GM12878 (cell line): ENCODE measurements around the gene MBOAT2. TPM values are rescaled to one million over a fixed set of nuclear protein-coding genes. Genes with fewer than 3 reads are reported as not detected.

Experiments
- ATAC-seq: fragments of 200-7000 bp; cut with Tn5 transposase; 3 replicates; pipeline ENCODE4 v1.9.1; 2020; ENCODE audit warnings: mild to moderate bottlenecking, moderate library complexity
- BruUV-seq: library from RNA; stranded (reverse); fragments of 400-500 nt; replicated peaks from 2 replicates; lab custom pipeline; 2021; lab: Mats Ljungman, UMichigan
- CTCF ChIA-PET: fragments of 300-600 bp; sonication (Branson Sonifier 250); formaldehyde crosslinking; extraction: SDS; loops from one replicate; lab custom pipeline; 2021; ENCODE audit warnings: inconsistent platforms; lab: Yijun Ruan, JAX
- POLR2A ChIA-PET: fragments of 350-600 bp; formaldehyde crosslinking; extraction: SDS; loops from one replicate; lab custom pipeline; 2021; ENCODE audit warnings: inconsistent platforms; lab: Charles Lee
- RAD21 ChIA-PET: fragments of 300-600 bp; sonication (Branson Sonifier 250); formaldehyde crosslinking; loops from one replicate; lab custom pipeline; 2023; ENCODE audit warnings: antibody characterized with exemption; ENCODE audit not compliant: unreplicated experiment; lab: Charles Lee
- SMC1A ChIA-PET: fragments of 300-600 bp; sonication (Branson Sonifier 250); formaldehyde crosslinking; loops from one replicate; lab custom pipeline; 2023; ENCODE audit not compliant: unreplicated experiment, uncharacterized antibody; lab: Charles Lee
- DNase-seq: peaks from one replicate; pipeline ENCODE4 v3.0.0-alpha.2; 2011; ENCODE audit warnings: low read depth, low spot score
- FAIRE-seq: peaks from 3 replicates; lab custom pipeline; 2011; peaks lifted over from hg19 to GRCh38; lab: Jason Lieb, UNC
- H2AFZ ChIP-seq: 2 replicates; pipeline ENCODE4 v1.6.0; 2011; ENCODE audit warnings: low read depth, low read length, control low read depth; ENCODE audit not compliant: control insufficient read depth
- H3K27ac ChIP-seq: 2 replicates; pipeline ENCODE4 v1.5.1; 2011; ENCODE audit warnings: control low read depth; ENCODE audit not compliant: control insufficient read depth, insufficient read depth
- H3K27me3 ChIP-seq, 2 experiments: replicated peaks in 1 of 2; 2 replicates each; pipeline versions ENCODE4 v1.6.0 to v1.6.1; 2011; ENCODE audit warnings: low read length in 1 of 2; ENCODE audit not compliant: control insufficient read depth in 2 of 2, insufficient read depth in 2 of 2
- H3K36me3 ChIP-seq, 2 experiments: 2 replicates each; pipeline ENCODE4 v1.5.1; 2011; ENCODE audit warnings: low read length in 1 of 2; ENCODE audit not compliant: control insufficient read depth in 2 of 2, insufficient read depth in 2 of 2
- H3K4me1 ChIP-seq: 2 replicates; pipeline ENCODE4 v1.6.1; 2011; ENCODE audit warnings: mild to moderate bottlenecking, low read length, moderate library complexity, mixed read lengths; ENCODE audit not compliant: control insufficient read depth, insufficient read depth
- H3K4me2 ChIP-seq: 2 replicates; pipeline ENCODE4 v1.6.0; 2011; ENCODE audit warnings: control low read depth; ENCODE audit not compliant: control insufficient read depth, insufficient read depth
- H3K4me3 ChIP-seq: fragments of 200-600 bp; sonication (generic); 2 replicates; pipeline ENCODE4 v1.5.1; 2016
- H3K79me2 ChIP-seq: 2 replicates; pipeline ENCODE4 v1.6.0; 2011; ENCODE audit warnings: low read length; ENCODE audit not compliant: control insufficient read depth, insufficient read depth
- H3K9ac ChIP-seq: 2 replicates; pipeline ENCODE4 v1.8.0; 2011; ENCODE audit warnings: low read length, control low read depth, mixed read lengths; ENCODE audit not compliant: control insufficient read depth, insufficient read depth
- H3K9me3 ChIP-seq: replicated peaks from 3 replicates; pipeline ENCODE4 v1.5.1; 2011; ENCODE audit warnings: mild to moderate bottlenecking, low read length; ENCODE audit not compliant: control insufficient read depth, insufficient read depth
- H4K20me1 ChIP-seq: 2 replicates; pipeline ENCODE4 v1.6.0; 2011; ENCODE audit not compliant: control insufficient read depth, insufficient read depth
- CHD2 ChIP-seq: IDR thresholded peaks from 2 replicates; pipeline ENCODE4 v1.6.1; 2011; ENCODE audit warnings: low read depth, low read length, improper control_type of control experiment, borderline replicate concordance
- ETV6 ChIP-seq, 2 experiments: fragments of 450-650 bp in 1 of 2; IDR thresholded peaks in 1 of 2; conservative IDR thresholded peaks in 1 of 2; 2 replicates each; pipeline ENCODE4 v1.6.1; 2014; ENCODE audit warnings: antibody characterized with exemption in 1 of 2, borderline replicate concordance in 1 of 2, low read depth in 1 of 2, mild to moderate bottlenecking in 1 of 2, moderate library complexity in 1 of 2
- MXI1 ChIP-seq: fragments of 150-350 bp; IDR thresholded peaks from 2 replicates; pipeline ENCODE4 v1.6.1; 2011; ENCODE audit warnings: low read depth, mild to moderate bottlenecking, inconsistent platforms, low read length, improper control_type of control experiment
- NFYA ChIP-seq: IDR thresholded peaks from 2 replicates; pipeline ENCODE4 v1.6.1; 2011; ENCODE audit warnings: low read depth, mild to moderate bottlenecking, low read length, improper control_type of control experiment, borderline replicate concordance
- POLR2A ChIP-seq: IDR thresholded peaks from 2 replicates; pipeline ENCODE4 v1.6.1; 2011; ENCODE audit warnings: low read depth, mild to moderate bottlenecking, low read length
- RBBP5 ChIP-seq: fragments of 200-600 bp; sonication (generic); conservative IDR thresholded peaks from 2 replicates; pipeline ENCODE4 v1.6.1; 2016
- SRF ChIP-seq, 2 experiments: IDR thresholded peaks; 2 replicates each; pipeline ENCODE4 v1.6.1; 2011; ENCODE audit warnings: low read depth in 2 of 2, low read length in 2 of 2, mild to moderate bottlenecking in 1 of 2, moderate library complexity in 1 of 2
- TARDBP ChIP-seq: IDR thresholded peaks from 2 replicates; pipeline ENCODE4 v1.6.1; 2016; ENCODE audit warnings: borderline replicate concordance
- YBX1 ChIP-seq: fragments of 450-650 bp; IDR thresholded peaks from 2 replicates; pipeline ENCODE4 v1.6.1; 2016; ENCODE audit warnings: antibody characterized with exemption
- ZBED1 ChIP-seq: IDR thresholded peaks from 2 replicates; pipeline ENCODE4 v1.6.1; 2016; ENCODE audit warnings: borderline replicate concordance
- WGBS: methylation state at CpG from one replicate; pipeline ENCODE4 v1.1.6; 2016; ENCODE audit warnings: low lambda C conversion rate; ENCODE audit not compliant: insufficient replicate concordance, insufficient coverage; ENCODE audit errors: missing lambda C conversion rate; 5-methylcytosine and 5-hydroxymethylcytosine counted together
- in situ Hi-C: fragments of 300-500 bp; cut with MboI; formaldehyde crosslinking; loops from 9 replicates; pipeline ENCODE4 v1.14.3; 2018; ENCODE audit warnings: mixed read lengths
- intact Hi-C: fragments of 100-400 bp; cut with micrococcal nuclease; formaldehyde crosslinking; loops from one replicate; pipeline ENCODE4 v1.14.2; 2022; ENCODE audit not compliant: unreplicated experiment
- polyA plus RNA-seq, 11 experiments: library from polyadenylated mRNA; depleted of rRNA in 4 of 11; unstranded in 6 of 11; stranded (reverse) in 5 of 11; fragments of >200 nt; fragmentation: Nextera tagmentation in 4 of 11; fragmentation: Illumina TruSeq in 1 of 11; extraction: Ambion mirVana in 4 of 11; extraction: Trizol in 1 of 11; gene quantifications; 1 replicate in 1 of 11; 2 replicates in 10 of 11; pipeline versions ENCODE4 v1.2.1 to v1.2.3, GENCODE V29; 2011 to 2016; ENCODE audit warnings: inconsistent platforms in 2 of 11, missing spikeins in 2 of 11, low read depth in 1 of 11
- total RNA-seq, 4 experiments: library from RNA; depleted of rRNA in 3 of 4; stranded (reverse); fragments of >200 nt in 3 of 4; fragmentation: Illumina TruSeq in 1 of 4; extraction: Trizol in 1 of 4; gene quantifications; 2 replicates each; pipeline versions ENCODE4 v1.2.1 to v1.2.3, GENCODE V29; 2013 to 2021
- TF ChIP-seq, protein P1 (sequence below): IDR thresholded peaks from 2 replicates; pipeline ENCODE4 v1.6.1; 2011; ENCODE audit warnings: low read depth, mild to moderate bottlenecking, low read length, moderate library complexity, borderline replicate concordance; ENCODE audit errors: extremely low read depth

Gene MBOAT2
- total and polyA plus RNA-seq, 10 of the 15 experiments (the other 5 are each of a cell fraction or from before 2014, with no cell fraction given), result 0.08 to 40.6 (median 1.8) TPM

DNA sequence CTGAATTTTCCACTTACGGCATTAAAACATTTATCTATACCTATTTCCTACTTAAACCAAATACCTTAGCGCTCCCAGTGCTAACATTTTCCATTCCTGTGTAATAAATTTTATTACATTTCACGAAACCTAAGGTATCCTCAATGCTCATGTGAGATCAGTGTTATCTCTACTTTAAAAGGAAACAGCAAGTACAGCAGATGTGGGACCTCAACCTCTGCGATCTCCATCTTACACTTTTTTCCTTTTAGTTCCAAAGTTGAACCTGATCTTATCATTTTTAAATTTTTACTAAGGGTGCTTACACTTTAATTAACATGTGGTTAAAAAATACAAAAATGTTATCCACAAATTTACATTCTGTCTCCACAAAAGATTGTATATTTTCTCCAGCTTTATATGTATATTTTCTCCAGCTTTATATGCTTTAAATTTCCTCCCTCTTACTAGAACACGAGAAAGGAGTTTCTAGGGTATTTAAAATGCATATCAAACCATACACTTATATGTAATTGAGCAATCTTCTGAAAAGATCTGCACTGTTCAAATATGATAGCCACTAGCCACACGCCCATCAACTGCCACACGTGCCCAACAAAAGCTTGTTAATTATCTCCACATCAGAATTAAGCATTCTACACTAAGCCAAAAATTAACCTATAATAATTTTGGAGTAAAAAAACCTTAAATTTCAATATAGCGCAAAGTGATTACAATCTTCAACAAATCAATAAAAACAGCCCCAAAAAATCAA lies 38.1 kb downstream of the MBOAT2 start:
- H3K9me3 ChIP-seq, result no peaks in the 10 kb centered on the region
- no peaks in the 10 kb centered on the region for H3K27me3 ChIP-seq
- TF ChIP-seq, protein P1, sequence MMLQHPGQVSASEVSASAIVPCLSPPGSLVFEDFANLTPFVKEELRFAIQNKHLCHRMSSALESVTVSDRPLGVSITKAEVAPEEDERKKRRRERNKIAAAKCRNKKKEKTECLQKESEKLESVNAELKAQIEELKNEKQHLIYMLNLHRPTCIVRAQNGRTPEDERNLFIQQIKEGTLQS, result no peak
- TF ChIP-seq ZBED1 (no peak), POLR2A (no peak), SRF (IDR thresholded peaks at IDR 0.05; ENCODE audit: low read depth in 2 of 2, low read length in 2 of 2) (no peak), ETV6 (conservative IDR thresholded peaks at IDR 0.05 in 1 of 2, IDR thresholded peaks at IDR 0.05 in 1 of 2; ENCODE audit: borderline replicate concordance in 1 of 2, low read depth in 1 of 2) (no peak), RBBP5 (no peak), TARDBP (no peak), CHD2 (no peak), YBX1 (no peak), NFYA (no peak), MXI1 (no peak)
- no peaks in the 10 kb centered on the region for H3K36me3 ChIP-seq
- ChIA-PET POLR2A (interaction anchor here (0.7 kb wide), 1 partner anchor 10 kb away, joined by 3 read pairs; no protein-coding TSS in a partner anchor), CTCF (no interaction called here), RAD21 (no interaction called here), SMC1A (interaction anchor here (0.6 to 1.4 kb wide), 4 partner anchors 20 to 149 kb away, joined by 3 read pairs; no protein-coding TSS in a partner anchor)
- H2AFZ ChIP-seq, result no peak overlapping the region
- no peak for DNase-seq
- H3K9ac ChIP-seq, result no peak overlapping the region
- intact Hi-C loops (no loop called here), in situ Hi-C loops (no loop called here)
- no peak overlapping the region for H3K4me2 ChIP-seq
- no peak for FAIRE-seq
- no TSS peak for BruUV-seq
- H4K20me1 ChIP-seq, result no peaks in the 10 kb centered on the region
- no peaks in the 10 kb centered on the region for H3K4me1 ChIP-seq
- ATAC-seq, result no peak
- WGBS, result 51% methylated on average over 8 of the region's 8 CpGs
- no peaks in the 10 kb centered on the region for H3K79me2 ChIP-seq
- no peak overlapping the region for H3K27ac ChIP-seq
- H3K4me3 ChIP-seq, result no peak overlapping the region
